Vein endothelial cell (primary cell): ENCODE results near the gene MST1R. TPM values are rescaled to one million over a fixed set of nuclear protein-coding genes. Genes with fewer than 3 reads are reported as not detected.

Experiments used
- small RNA-seq: library from RNA; depleted of rRNA; stranded (forward); fragments of <200 nt; gene quantifications from one replicate; pipeline ENCODE3, GENCODE V24; 2012
- total RNA-seq: library from RNA; depleted of rRNA; stranded (reverse); fragments of >200 nt; gene quantifications from 2 replicates; pipeline ENCODE4 v1.2.3, GENCODE V29; 2012

MST1R gene
- 0.29 and 0.33 TPM in 2 replicates for total RNA-seq

GRCh38 chr3:49903451-49904424 is at the start of gene MST1R:
Gene MST1R, minus strand, starts transcription at chr3:49903873. Its CDS starts 264 bp downstream, at chr3:49903609.

GRCh38 chr3:49939858-49940666 is 36.4 kb upstream of the MST1R start, which contains the start of gene RBM6:
Gene RBM6, plus strand, starts transcription at chr3:49940150. Its CDS starts 22,492 bp downstream, at chr3:49962642.

DNA sequence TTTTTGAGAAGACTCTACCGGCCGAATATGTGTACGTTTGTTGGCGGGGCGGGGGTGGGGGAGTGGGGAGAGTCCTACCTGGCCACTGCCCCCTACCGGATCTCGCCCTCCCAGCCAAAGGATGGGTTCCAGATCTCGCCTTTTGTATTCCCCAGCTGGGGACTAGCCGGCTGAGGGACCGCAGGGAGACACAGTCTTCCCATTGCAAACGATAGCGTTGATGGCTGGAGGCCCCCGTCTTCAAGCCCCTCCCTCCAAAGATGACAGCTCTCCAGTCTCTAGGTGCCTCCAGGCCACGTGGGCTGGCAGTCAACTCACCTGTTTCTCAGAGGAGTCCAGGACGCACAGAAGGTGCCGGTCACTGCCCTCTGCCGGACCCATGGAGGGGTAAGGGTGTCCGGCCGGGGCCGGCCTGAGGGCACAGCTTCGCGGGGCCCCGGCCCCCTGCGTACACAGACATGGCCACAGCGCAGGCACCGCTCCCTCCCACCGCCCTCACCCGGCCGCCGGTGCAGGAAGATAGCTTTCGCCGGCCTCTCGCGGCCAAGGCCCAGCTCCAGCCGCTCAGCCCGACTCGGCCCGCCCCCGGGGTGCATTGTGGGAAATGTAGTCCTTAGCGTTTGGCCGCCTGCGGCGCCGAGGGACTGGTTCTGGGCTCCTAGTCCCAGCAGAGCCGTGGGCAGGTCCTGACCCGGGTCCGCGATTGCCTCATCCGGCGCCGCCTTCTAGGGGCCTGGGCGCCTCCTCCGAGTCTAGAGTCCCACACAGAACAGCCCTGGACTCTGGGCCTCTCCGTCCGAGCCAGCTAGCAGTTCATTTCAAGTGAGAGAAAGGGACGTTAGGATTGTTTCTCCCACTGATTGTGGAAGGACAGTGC is 25.9 kb upstream of the MST1R start, which contains the start of gene MON1A:
Gene MON1A (minus strand): TSS at position 521 of the 877 bp plus-strand sequence. CDS start 16,465 bp downstream, outside the sequence.

DNA sequence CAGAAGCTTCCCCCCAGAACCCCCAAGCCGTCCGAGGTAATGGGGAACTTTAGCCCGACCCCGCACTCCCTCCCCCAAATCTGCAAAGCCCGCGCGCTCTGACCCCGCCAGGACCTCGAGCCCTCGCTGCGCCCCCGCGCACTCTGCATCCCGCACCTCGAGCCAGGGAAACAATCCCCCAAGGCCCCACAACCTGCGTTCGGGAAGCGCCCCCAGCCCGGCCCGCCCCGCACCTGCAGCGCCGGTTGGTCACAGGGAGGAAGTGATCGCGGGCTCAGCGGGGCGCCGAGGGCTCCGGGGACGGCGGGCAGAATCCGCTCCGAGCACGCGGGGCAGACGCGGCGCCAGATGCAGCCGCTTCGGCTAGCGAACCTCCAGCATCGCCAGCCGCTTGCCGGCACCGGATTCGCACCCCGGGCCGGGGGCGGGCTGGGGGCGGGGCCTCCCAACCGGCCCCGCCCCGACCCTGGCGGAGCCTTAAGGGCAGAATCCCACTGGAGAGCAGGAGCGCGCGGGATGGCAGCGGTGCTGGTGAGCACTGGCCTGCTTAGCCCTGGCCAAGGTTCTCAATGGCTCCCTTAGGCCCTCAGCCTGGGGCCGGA is 34.0 kb downstream of the MST1R start, which contains the start of gene CAMKV:
Gene CAMKV (minus strand): TSS at position 382 of the 602 bp plus-strand sequence. CDS start 7,518 bp downstream, outside the sequence.

DNA sequence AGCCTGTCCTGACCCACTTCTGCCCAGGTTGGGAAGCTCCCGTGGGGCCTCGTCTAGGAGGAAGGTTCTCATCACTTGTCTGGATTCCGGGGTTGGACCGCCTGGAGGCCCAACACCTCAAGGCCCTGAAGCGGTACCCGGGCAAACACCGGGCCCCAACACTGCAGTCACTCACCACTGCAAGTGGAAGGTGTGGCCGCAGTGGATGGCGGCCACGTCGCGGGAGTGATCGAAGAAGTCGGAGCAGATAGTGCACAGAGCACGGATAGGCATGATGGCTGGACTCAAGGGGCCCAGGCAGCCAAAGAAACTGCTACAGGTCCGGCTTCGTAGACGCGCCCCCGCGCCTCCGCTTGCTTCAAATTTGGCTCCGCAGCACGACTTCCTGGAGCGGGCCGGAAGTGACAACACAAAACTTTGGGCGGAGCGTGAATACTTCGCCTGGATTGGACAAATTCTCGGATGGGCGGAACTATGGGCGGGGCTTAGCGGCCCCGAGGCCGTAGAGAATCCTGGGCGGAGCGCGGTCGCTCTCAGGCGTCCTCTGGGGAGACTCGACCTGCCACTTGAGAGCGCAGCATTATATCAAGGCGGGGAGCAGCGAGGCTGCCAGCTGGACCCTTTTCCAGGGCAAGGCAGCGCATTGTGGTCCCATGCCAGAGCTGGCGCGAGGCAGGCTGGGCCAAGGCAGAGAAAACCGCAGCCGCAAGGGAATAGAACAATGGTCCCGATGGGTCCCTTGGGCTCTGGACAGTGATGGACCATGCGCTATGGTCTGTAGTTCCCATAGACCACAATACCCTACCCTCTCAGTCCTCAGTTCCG is 47.3 kb downstream of the MST1R start, which contains the start of gene TRAIP:
Gene TRAIP (minus strand): TSS at position 384 of the 825 bp plus-strand sequence. CDS start 111 bp downstream, at position 273.

Small RNA genes lying within 50 kb of the gene (small RNA-seq; reads per million reads assigned to genes)
- gene RN7SL217P: not detected

Other genes starting within 250 kb of the MST1R start
- gene APEH, start 229.5 kb downstream of the MST1R start, total RNA-seq: 75.8 and 78.4 TPM in 2 replicates
- gene MST1, start 214.4 kb downstream of the MST1R start, total RNA-seq: 2.6 and 3.9 TPM in 2 replicates
- gene RNF123, start 214.3 kb downstream of the MST1R start, total RNA-seq: 29.5 and 35.9 TPM in 2 replicates
- gene AMIGO3, start 184.2 kb downstream of the MST1R start, total RNA-seq: 0.76 and 0.98 TPM in 2 replicates
- gene GMPPB, start 179.9 kb downstream of the MST1R start, total RNA-seq: 33.6 and 40.0 TPM in 2 replicates
- 60.8 and 67.4 TPM in 2 replicates for gene IP6K1, start 117.3 kb downstream of the MST1R start, total RNA-seq
- not detected in 2 replicates for gene CDHR4, start 104.0 kb downstream of the MST1R start, total RNA-seq
- gene INKA1, start 100.6 kb downstream of the MST1R start, total RNA-seq: 9.6 and 15.4 TPM in 2 replicates
- 18.6 and 38.9 TPM in 2 replicates for gene UBA7, start 89.9 kb downstream of the MST1R start, total RNA-seq
- gene TRAIP, start 47.3 kb downstream of the MST1R start, total RNA-seq: 3.6 and 5.5 TPM in 2 replicates
- gene CAMKV, start 34.0 kb downstream of the MST1R start, total RNA-seq: not detected in 2 replicates
- 16.7 and 19.3 TPM in 2 replicates for gene MON1A, start 25.9 kb upstream of the MST1R start, total RNA-seq
- gene RBM6, start 36.3 kb upstream of the MST1R start, total RNA-seq: 46.1 and 58.1 TPM in 2 replicates
- 151 and 189 TPM in 2 replicates for gene RBM5, start 185.0 kb upstream of the MST1R start, total RNA-seq